Activated CD8-positive, alpha-beta memory T cell treated with anti-CD3 and anti-CD28 coated beads, Interleukin-2, amount 10 ng/mL, durations not matched to agents 7 days and 5 days (primary cell): ENCODE data around the gene CMIP. TPM values are rescaled to one million over a fixed set of nuclear protein-coding genes. Genes with fewer than 3 reads are reported as not detected.
A peak's percentile ranks its signal among the peaks of the same experiment; 100 is the strongest.

Experiments used
- ATAC-seq: fragments of 150-1000 bp; cut with Tn5 transposase; one replicate; pipeline ENCODE4 v1.10.0; 2021; ENCODE audit warnings: moderate library complexity
- CTCF ChIA-PET: fragments of 350-600 bp; sonication (Branson Sonifier 250); formaldehyde crosslinking; loops from one replicate; lab custom pipeline; 2021; ENCODE audit warnings: antibody characterized with exemption; lab: Charles Lee
- DNase-seq: peaks from one replicate; pipeline ENCODE4 v3.0.0-alpha.2; 2020
- H3K27ac Mint-ChIP-seq: one replicate; pipeline ENCODE4 v1.8.0; 2021; ENCODE audit warnings: mild to moderate bottlenecking, mixed read lengths
- H3K27me3 Mint-ChIP-seq: one replicate; pipeline ENCODE4 v1.8.0; 2021; ENCODE audit warnings: mixed read lengths
- H3K36me3 Mint-ChIP-seq: one replicate; pipeline ENCODE4 v1.8.0; 2021; ENCODE audit warnings: mild to moderate bottlenecking, mixed read lengths
- H3K4me1 Mint-ChIP-seq: one replicate; pipeline ENCODE4 v1.8.0; 2021; ENCODE audit warnings: mixed read lengths
- H3K4me3 Mint-ChIP-seq: one replicate; pipeline ENCODE4 v1.8.0; 2021; ENCODE audit warnings: mild to moderate bottlenecking, moderate library complexity, mixed read lengths
- H3K9me3 Mint-ChIP-seq: one replicate; pipeline ENCODE4 v1.8.0; 2022; ENCODE audit warnings: low read depth, mixed read lengths
- total RNA-seq, 2 experiments: library from RNA; stranded (reverse); gene quantifications; one replicate each; pipeline ENCODE4 v1.2.3, GENCODE V29; 2021

The CMIP gene
- total RNA-seq, 2 experiments from 2014 or later = 77.4 to 98.8 TPM

DNA sequence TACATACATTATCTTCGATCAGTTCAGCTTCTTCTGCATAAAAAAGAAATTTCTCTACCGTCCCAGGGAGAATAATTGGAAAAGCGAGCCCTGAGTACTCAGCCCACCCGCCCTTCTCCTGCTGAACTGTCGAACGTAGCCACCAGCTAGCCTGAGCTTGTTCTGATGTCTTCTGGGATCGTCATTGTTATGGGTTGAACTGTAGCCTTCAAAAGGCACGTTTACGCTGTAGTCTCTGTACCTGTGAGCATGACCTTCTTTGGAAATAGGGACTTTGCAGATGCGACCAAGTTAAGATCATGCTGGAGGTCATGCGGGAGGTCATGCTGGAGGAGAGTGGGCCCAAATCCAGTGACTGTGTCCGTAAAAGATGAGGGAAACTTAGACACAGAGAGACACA, 86.2 kb downstream of the CMIP start:
- Mint-ChIP-seq H3K27ac (no peak overlapping the region), H3K4me1 (peaks cover 53% of the 10 kb centered on the region)
- no peak for ATAC-seq

DNA sequence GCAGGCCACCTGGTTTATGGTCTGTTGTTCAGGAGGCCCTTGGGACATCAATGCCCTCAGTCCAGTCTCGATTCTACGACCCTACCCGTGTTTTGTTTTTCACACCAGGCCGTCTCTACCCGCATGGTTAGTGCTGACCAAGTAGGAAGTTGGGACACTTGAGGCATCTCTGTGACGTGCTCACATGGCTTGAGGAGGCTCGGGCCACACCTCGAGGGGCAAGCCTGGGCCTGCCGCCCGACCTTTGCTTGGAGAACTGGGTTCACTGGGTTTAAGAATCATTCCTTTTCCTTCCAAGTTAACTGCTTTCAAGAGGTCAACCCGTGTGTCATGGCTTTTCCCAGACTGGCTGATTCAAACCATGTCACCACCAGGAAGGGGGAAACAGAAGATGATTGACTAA, 86.8 kb downstream of the CMIP start:
- Mint-ChIP-seq H3K4me3 (no peak overlapping the region), H3K27me3 (no peaks in the 10 kb centered on the region), H3K4me1 (peaks cover 47% of the 10 kb centered on the region), H3K9me3 (no peaks in the 10 kb centered on the region), H3K36me3 (peaks cover 10% of the 10 kb centered on the region), H3K27ac (no peak overlapping the region)
- ATAC-seq (no peak), DNase-seq (no peak)
- CTCF ChIA-PET = interaction anchor here (1.4 kb wide), 1 partner anchor 128 kb away, joined by 3 read pairs; no protein-coding TSS in a partner anchor

More for the DNA sequence above, 86.2 kb downstream of the CMIP start:
- Mint-ChIP-seq H3K4me3 (no peak overlapping the region), H3K36me3 (peaks cover 10% of the 10 kb centered on the region), H3K27me3 (no peaks in the 10 kb centered on the region), H3K9me3 (no peaks in the 10 kb centered on the region)
- CTCF ChIA-PET = interaction anchor here (1.4 kb wide), 1 partner anchor 127 kb away, joined by 3 read pairs; no protein-coding TSS in a partner anchor
- no peak for DNase-seq

DNA sequence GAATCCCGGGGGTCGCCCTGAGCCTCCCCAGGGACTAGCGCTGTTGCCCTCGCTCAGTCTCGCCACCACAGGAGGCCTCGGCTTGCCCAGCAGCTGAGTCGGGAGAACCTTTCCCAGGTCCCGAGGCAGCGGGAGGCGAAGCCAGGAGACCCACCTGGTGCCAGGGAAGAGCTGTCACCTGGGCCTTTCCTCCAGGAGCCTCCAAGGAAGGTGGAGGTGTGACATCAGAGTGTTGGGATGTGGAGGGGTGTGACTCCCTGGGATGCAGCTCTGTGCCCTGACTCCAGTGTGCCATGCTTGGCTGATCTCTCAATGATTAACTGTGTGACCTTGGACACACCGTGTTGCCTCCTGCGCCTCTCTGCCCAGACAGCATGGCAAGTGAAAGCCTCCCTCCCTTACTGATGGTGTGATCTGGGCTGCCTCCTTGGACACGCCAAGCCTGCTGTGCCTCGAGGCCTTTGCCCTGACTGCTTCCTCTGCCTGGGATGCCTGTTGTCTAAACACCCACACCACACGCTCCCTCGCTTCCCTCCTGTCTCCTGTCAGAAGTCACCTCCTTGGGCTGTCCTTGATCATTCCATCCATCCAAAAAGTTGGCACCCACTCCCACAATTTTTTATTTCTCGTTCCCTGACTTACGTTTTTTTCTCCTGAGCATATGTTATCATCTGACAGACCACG, 88.0 kb downstream of the CMIP start:
- no peak overlapping the region for H3K4me3 Mint-ChIP-seq
- DNase-seq (no peak), ATAC-seq (no peak)
- no peaks in the 10 kb centered on the region for H3K9me3 Mint-ChIP-seq
- no peaks in the 10 kb centered on the region for H3K27me3 Mint-ChIP-seq
- H3K36me3 Mint-ChIP-seq = peaks cover 3% of the 10 kb centered on the region
- CTCF ChIA-PET = interaction anchor here (1.7 kb wide), 1 partner anchor 8 kb away, joined by 5 read pairs; no protein-coding TSS in a partner anchor
- H3K27ac Mint-ChIP-seq = peak overlapping the region; percentile 44
- peaks cover 36% of the 10 kb centered on the region for H3K4me1 Mint-ChIP-seq

DNA sequence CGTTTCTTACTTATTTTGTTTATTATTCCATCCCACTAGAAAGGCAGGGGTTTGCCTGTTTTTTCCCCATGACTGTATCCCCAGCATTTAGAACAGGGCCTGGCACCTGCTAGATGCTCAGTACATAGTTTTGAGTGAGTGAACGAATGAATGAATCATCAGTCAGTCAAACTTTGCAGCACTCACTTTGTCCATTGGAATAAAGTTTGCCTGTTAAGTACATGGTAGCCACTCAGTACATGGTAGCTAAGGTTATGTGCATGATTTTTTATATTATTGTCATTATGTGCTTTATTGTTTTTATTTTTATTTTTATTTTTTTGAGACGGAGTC, 88.5 kb downstream of the CMIP start:
- ATAC-seq = no peak
- Mint-ChIP-seq H3K36me3 (peaks cover 3% of the 10 kb centered on the region), H3K27me3 (no peaks in the 10 kb centered on the region), H3K4me3 (no peak overlapping the region), H3K27ac (no peak overlapping the region), H3K9me3 (no peaks in the 10 kb centered on the region), H3K4me1 (peaks cover 31% of the 10 kb centered on the region)
- no peak for DNase-seq
- CTCF ChIA-PET = interaction anchor here (1.7 kb wide), 1 partner anchor 9 kb away, joined by 5 read pairs; no protein-coding TSS in a partner anchor

DNA sequence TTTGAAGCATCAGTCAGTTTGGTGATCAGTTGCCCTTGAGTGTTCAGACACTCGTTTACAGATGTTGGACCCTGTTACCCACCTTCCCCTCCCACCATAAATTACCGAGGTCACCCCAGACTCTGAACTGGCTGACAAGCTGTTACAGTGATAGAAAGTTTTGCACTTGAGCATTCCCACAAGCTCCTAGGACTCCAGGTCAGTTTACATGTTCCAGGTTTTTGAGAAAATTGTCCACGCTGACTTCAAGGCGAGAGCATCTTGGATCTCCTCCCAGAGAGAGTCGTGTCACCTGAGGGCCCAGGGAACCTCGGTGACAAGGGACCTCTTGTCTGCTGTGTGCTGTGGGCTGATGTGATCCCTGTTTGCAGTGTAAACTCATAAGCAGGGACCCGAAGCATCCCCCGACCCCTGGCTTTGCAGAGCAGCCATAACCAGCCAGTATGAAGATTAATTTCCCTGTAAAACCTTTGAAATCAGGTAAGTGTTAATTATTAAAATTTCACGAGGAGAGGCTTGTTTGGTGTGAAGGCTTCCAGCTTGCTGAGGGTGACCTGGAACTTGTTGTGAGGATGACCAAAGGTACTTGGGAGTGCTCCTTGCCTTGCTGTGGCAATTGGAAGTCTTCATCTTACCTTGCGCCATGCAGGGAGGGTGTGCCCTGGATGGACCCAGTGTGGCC, 91.2 kb downstream of the CMIP start:
- H3K9me3 Mint-ChIP-seq = no peaks in the 10 kb centered on the region
- DNase-seq (no peak), ATAC-seq (no peak)
- CTCF ChIA-PET = interaction anchor here (1.7 kb wide), 1 partner anchor 9 kb away, joined by 5 read pairs; no protein-coding TSS in a partner anchor
- no peak overlapping the region for H3K27ac Mint-ChIP-seq
- H3K4me1 Mint-ChIP-seq = peaks cover 15% of the 10 kb centered on the region
- H3K27me3 Mint-ChIP-seq = no peaks in the 10 kb centered on the region
- H3K4me3 Mint-ChIP-seq = no peak overlapping the region
- no peaks in the 10 kb centered on the region for H3K36me3 Mint-ChIP-seq

DNA sequence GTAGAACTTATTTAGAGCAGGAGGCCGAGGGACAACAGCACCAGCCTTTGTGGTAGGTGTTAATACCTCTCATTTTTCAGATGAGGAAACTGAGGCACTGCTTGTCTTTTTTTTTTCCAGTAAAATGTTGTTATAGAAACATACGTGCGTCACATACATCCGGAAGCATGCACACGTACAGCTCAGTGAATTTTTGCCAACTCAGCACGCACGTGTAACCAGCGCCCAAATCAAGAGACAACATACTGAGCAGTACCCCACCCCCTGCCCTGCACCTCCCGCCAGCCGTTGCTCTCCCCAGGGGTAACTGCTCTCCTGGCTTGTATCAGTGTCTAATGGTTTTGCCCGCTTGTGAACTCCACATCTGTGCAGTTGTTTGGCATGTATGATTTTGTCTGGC, 92.0 kb downstream of the CMIP start:
- Mint-ChIP-seq H3K27ac (no peak overlapping the region), H3K4me3 (no peak overlapping the region), H3K4me1 (peaks cover 11% of the 10 kb centered on the region), H3K36me3 (no peaks in the 10 kb centered on the region), H3K27me3 (no peaks in the 10 kb centered on the region), H3K9me3 (no peaks in the 10 kb centered on the region)
- CTCF ChIA-PET = no interaction called here
- DNase-seq (no peak), ATAC-seq (no peak)

DNA sequence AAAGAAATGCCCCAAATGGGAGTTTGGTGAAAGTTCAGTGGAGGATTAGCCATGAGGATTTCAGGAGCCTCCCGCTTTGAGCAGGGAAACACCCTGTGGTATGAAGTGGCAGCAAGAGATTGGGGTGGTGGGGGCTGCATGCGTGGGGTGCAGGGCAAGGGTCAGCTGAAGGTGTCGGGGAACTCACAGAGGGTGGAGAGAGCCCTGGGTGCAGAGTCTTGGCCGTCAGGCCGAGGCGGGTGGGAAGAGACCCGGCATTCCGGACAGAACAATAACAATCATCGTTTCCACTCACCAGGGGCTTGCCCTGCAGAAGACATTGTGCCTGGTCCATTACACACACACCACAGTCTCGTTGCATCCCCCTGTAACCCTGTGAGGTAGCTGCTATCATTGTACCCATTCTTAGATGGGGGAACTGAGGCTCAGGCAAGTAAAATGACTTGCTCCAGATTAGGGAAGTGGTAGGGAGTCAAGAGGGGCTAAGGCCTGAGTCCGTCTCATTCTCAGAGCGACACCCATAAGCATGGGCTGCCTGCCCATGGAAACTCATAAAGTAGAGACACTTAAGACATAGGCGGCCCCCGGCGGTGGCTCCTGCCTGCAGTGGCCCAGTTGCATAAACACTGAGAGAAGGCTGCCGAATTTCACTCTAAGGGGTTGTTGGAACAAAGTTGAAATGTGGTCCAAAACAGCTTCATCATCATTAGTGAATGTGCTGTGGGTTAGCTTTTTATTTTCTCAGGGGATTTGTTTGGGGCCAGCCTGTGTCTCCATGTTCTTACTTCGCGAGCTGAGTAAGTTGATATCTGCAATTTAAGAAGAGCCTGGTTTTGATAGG, 93.3 kb downstream of the CMIP start:
- ATAC-seq = no peak
- H3K4me1 Mint-ChIP-seq = peaks cover 7% of the 10 kb centered on the region
- H3K27ac Mint-ChIP-seq = no peak overlapping the region
- CTCF ChIA-PET = interaction anchor here (0.6 kb wide), 1 partner anchor 61 kb away, joined by 3 read pairs; no protein-coding TSS in a partner anchor
- H3K27me3 Mint-ChIP-seq = no peaks in the 10 kb centered on the region
- H3K36me3 Mint-ChIP-seq = no peaks in the 10 kb centered on the region
- H3K4me3 Mint-ChIP-seq = no peak overlapping the region
- DNase-seq = no peak
- H3K9me3 Mint-ChIP-seq = no peaks in the 10 kb centered on the region

DNA sequence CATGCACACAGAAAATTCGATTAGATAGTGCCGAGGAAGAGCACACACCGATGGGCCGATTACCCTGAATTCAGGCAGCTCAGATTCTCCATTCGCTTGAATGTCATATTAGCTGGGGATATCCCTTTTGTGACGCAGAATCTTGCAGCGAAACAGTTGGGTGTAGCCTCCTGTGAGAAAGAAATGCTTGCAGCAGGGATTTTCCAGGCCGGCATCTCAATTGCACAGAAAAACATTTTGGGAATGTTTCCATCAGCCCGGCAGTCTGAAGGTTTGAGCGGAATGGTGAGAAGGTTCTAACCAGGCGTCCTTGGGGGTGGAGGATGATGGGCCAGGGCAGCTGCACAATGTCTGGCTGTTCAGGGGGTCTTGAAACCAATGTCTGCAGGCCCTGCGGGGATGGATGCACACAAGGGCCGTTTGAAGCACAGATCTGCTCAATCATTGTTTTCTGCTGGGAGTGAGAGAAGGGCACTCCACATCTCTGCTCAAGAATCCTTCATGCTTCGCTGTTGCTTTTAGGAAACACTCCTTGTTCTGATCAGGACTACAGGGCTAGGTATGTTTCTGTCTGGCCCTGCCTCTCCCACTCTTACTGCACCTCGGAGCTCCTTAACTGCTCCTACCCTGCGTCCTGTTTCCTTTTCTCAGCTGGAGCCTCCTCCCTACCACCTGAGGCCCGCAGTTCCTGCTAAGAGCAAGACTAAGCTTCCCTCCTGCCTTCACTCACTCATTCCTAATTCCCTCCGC, 94.6 kb downstream of the CMIP start:
- DNase-seq (no peak), ATAC-seq (no peak)
- H3K36me3 Mint-ChIP-seq = no peaks in the 10 kb centered on the region
- H3K4me3 Mint-ChIP-seq = no peak overlapping the region
- peaks cover 12% of the 10 kb centered on the region for H3K4me1 Mint-ChIP-seq
- no peak overlapping the region for H3K27ac Mint-ChIP-seq
- H3K27me3 Mint-ChIP-seq = no peaks in the 10 kb centered on the region
- no peaks in the 10 kb centered on the region for H3K9me3 Mint-ChIP-seq
- CTCF ChIA-PET = no interaction called here

DNA sequence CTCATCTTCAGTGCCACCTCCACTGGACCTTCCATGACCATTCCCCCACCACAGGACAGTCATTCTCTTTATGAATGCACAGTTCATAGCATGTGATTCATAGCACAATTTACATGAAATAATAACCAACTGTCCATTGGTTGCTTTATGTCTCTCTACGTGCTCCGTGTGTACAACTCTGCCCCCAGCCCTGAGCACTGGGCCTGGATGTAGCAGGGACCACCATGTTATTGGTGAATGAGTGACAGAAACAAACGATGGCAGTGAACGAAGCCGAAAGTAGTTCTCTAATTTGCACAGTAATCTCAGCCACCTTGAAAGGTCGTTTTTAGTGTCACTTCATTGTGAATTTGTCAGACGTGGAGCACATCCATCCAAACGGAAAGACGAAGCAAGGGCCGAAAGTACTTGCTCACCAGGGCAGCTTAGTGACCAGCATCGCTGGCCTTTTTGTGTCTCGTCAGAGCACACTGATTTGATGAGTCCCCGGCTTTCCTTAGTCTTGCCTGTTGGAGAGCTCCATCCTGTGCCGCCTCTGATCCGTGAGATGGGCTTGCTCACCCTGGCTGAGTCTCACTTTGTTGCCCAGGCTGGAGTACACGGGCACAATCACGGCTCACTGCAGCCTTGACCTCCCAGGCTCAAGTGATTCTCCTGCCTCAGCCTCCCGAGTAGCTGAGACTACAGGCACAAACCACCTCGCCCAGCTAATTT, 95.3 kb downstream of the CMIP start:
- no peaks in the 10 kb centered on the region for H3K27me3 Mint-ChIP-seq
- peaks cover 19% of the 10 kb centered on the region for H3K4me1 Mint-ChIP-seq
- no peak overlapping the region for H3K4me3 Mint-ChIP-seq
- H3K36me3 Mint-ChIP-seq = no peaks in the 10 kb centered on the region
- DNase-seq = no peak
- CTCF ChIA-PET = no interaction called here
- H3K27ac Mint-ChIP-seq = no peak overlapping the region
- no peaks in the 10 kb centered on the region for H3K9me3 Mint-ChIP-seq
- ATAC-seq = no peak

DNA sequence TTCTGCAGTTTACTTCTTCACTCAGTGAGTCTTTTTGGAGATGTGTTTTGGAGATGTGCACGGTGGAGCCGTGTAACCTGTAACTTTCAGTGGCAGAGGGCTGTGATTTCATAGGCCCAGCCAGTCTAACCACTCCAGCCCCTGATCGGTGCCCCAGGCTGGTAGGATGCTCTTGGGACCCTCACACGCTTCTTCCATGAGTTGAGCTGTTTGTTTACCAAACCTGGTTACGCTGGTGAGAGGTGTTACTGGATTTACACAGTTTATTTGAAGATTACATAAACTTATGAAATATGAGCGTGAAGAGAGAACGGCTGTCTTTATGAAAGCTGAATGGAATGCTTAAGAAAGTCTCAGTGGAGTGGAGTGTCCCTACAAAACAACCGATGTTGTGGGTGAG, 96.7 kb downstream of the CMIP start:
- ATAC-seq (no peak), DNase-seq (no peak)
- Mint-ChIP-seq H3K27me3 (no peaks in the 10 kb centered on the region), H3K4me3 (no peak overlapping the region), H3K9me3 (no peaks in the 10 kb centered on the region), H3K36me3 (no peaks in the 10 kb centered on the region), H3K27ac (no peak overlapping the region), H3K4me1 (peaks cover 24% of the 10 kb centered on the region)
- CTCF ChIA-PET = interaction anchor here (1.7 kb wide), 1 partner anchor 26 kb away, joined by 3 read pairs; no protein-coding TSS in a partner anchor

DNA sequence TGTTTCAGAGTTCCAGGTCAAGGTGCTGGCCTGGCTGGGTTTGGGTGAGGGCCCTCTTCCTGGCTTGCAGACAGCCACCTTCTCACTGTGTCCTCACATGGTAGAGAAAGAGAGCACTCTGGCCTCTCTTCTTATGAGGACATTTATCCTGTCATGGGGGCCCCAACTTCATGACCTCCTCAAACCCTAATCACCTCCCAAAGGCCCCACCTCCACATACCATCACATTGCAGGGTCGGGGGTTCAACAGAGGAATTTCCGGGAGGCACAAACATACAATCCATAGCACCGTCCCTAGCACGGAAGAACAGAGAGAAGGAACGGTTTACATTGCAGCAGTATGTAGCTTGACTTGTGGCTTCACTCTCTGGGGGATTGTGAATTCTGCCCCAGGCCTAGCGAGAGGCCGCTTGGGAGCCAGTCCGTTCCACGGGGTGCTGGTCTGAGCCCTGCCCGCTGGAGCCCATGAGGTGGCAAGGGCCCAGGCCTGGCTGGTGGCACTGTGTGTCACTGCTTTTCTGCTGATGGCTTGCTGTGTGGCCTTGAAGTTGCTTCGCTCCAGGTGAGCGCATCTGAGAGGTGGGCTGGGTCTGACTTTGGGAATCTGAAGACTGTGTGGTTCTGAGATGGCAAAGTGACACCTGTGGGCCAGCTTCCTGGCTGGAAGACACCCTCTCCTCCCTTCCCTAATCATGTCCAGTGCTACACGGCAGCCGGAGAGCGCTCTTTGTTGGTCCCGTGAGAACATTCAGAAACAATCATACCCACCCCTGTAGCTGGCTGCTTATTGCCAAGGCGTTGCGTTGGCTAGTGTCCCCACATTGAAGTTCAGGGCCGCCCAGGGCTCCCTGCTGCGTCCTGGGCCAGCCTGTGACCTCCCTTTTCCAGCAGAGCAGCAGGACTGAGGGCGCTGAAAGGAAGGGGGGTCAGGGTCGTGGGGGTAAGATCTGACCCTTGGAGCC, 98.3 kb downstream of the CMIP start:
- CTCF ChIA-PET = interaction anchor here (1.7 kb wide), 1 partner anchor 28 kb away, joined by 3 read pairs; no protein-coding TSS in a partner anchor
- Mint-ChIP-seq H3K27me3 (no peaks in the 10 kb centered on the region), H3K9me3 (no peaks in the 10 kb centered on the region), H3K36me3 (no peaks in the 10 kb centered on the region), H3K27ac (no peak overlapping the region), H3K4me1 (peaks cover 26% of the 10 kb centered on the region), H3K4me3 (no peak overlapping the region)
- no peak for ATAC-seq
- DNase-seq = no peak
